ENCODE data around the gene GAPVD1. TPM values are rescaled to one million over a fixed set of nuclear protein-coding genes. Genes with fewer than 3 reads are reported as not detected.

The GAPVD1 gene
- total and polyA plus RNA-seq, 10 of the 15 experiments (the other 5 are each of a cell fraction or from before 2014, with no cell fraction given) = 4.3 to 36.6 (median 25.9) TPM

- TF ChIP-seq, protein P1, sequence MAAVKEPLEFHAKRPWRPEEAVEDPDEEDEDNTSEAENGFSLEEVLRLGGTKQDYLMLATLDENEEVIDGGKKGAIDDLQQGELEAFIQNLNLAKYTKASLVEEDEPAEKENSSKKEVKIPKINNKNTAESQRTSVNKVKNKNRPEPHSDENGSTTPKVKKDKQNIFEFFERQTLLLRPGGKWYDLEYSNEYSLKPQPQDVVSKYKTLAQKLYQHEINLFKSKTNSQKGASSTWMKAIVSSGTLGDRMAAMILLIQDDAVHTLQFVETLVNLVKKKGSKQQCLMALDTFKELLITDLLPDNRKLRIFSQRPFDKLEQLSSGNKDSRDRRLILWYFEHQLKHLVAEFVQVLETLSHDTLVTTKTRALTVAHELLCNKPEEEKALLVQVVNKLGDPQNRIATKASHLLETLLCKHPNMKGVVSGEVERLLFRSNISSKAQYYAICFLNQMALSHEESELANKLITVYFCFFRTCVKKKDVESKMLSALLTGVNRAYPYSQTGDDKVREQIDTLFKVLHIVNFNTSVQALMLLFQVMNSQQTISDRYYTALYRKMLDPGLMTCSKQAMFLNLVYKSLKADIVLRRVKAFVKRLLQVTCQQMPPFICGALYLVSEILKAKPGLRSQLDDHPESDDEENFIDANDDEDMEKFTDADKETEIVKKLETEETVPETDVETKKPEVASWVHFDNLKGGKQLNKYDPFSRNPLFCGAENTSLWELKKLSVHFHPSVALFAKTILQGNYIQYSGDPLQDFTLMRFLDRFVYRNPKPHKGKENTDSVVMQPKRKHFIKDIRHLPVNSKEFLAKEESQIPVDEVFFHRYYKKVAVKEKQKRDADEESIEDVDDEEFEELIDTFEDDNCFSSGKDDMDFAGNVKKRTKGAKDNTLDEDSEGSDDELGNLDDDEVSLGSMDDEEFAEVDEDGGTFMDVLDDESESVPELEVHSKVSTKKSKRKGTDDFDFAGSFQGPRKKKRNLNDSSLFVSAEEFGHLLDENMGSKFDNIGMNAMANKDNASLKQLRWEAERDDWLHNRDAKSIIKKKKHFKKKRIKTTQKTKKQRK (IDR thresholded peaks at IDR 0.05; ENCODE audit: low read depth, low read length) = no peak
- TF ChIP-seq ZSCAN29 (IDR thresholded peaks at IDR 0.05) (no peak), NFIC (IDR thresholded peaks at IDR 0.05; ENCODE audit: low read depth, low read length) (no peak), ZNF384 (IDR thresholded peaks at IDR 0.05; ENCODE audit: borderline replicate concordance, low read depth, low read length) (no peak), ZNF24 (IDR thresholded peaks at IDR 0.05) (no peak), MAX (IDR thresholded peaks at IDR 0.05; ENCODE audit: low read depth, low read length) (no peak; the same call in 1 of the 2 replicates), ZBTB33 (IDR thresholded peaks at IDR 0.05) (no peak), SUZ12 (IDR thresholded peaks at IDR 0.05; ENCODE audit: unreplicated experiment) (no peak), MTA3 (IDR thresholded peaks at IDR 0.05; ENCODE audit: borderline replicate concordance, low read length) (no peak), FOXK2 (IDR thresholded peaks at IDR 0.05) (no peak), CHD2 (IDR thresholded peaks at IDR 0.05; ENCODE audit: borderline replicate concordance, low read depth, low read length) (no peak), BHLHE40 (IDR thresholded peaks at IDR 0.05; ENCODE audit: borderline replicate concordance in 1 of 2, low read depth in 2 of 2, low read length in 1 of 2) (0 out of 4 replicates have a peak, but pooled peaks of 1 of the 2 experiments have one; percentile 38), ELK1 (IDR thresholded peaks at IDR 0.05; ENCODE audit: low read depth, low read length) (no peak), POLR2A (IDR thresholded peaks at IDR 0.05; ENCODE audit: low read depth, low read length) (no peak), GABPA (IDR thresholded peaks at IDR 0.05; ENCODE audit: low read depth) (no peak), SUPT20H (IDR thresholded peaks at IDR 0.05; ENCODE audit: borderline replicate concordance, control insufficient read depth, low read depth, low read length) (no peak), NFYA (IDR thresholded peaks at IDR 0.05; ENCODE audit: borderline replicate concordance, low read depth, low read length) (no peak)
- TF ChIP-seq, protein P2, sequence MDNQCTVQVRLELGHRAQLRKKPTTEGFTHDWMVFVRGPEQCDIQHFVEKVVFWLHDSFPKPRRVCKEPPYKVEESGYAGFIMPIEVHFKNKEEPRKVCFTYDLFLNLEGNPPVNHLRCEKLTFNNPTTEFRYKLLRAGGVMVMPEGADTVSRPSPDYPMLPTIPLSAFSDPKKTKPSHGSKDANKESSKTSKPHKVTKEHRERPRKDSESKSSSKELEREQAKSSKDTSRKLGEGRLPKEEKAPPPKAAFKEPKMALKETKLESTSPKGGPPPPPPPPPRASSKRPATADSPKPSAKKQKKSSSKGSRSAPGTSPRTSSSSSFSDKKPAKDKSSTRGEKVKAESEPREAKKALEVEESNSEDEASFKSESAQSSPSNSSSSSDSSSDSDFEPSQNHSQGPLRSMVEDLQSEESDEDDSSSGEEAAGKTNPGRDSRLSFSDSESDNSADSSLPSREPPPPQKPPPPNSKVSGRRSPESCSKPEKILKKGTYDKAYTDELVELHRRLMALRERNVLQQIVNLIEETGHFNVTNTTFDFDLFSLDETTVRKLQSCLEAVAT (IDR thresholded peaks at IDR 0.05) = no peak
- TF ChIP-seq, protein P3, sequence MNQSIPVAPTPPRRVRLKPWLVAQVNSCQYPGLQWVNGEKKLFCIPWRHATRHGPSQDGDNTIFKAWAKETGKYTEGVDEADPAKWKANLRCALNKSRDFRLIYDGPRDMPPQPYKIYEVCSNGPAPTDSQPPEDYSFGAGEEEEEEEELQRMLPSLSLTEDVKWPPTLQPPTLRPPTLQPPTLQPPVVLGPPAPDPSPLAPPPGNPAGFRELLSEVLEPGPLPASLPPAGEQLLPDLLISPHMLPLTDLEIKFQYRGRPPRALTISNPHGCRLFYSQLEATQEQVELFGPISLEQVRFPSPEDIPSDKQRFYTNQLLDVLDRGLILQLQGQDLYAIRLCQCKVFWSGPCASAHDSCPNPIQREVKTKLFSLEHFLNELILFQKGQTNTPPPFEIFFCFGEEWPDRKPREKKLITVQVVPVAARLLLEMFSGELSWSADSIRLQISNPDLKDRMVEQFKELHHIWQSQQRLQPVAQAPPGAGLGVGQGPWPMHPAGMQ (IDR thresholded peaks at IDR 0.05; ENCODE audit: borderline replicate concordance) = no peak
Observed at GRCh38 chr9:125374443-125375309, 113.0 kb downstream of the GAPVD1 start (continued).

Data from GM12878 (cell line).